ENCODE results near the gene ARHGEF19.
A peak's percentile ranks its signal among the peaks of the same experiment; 100 is the strongest.

ARHGEF19 gene

DNA sequence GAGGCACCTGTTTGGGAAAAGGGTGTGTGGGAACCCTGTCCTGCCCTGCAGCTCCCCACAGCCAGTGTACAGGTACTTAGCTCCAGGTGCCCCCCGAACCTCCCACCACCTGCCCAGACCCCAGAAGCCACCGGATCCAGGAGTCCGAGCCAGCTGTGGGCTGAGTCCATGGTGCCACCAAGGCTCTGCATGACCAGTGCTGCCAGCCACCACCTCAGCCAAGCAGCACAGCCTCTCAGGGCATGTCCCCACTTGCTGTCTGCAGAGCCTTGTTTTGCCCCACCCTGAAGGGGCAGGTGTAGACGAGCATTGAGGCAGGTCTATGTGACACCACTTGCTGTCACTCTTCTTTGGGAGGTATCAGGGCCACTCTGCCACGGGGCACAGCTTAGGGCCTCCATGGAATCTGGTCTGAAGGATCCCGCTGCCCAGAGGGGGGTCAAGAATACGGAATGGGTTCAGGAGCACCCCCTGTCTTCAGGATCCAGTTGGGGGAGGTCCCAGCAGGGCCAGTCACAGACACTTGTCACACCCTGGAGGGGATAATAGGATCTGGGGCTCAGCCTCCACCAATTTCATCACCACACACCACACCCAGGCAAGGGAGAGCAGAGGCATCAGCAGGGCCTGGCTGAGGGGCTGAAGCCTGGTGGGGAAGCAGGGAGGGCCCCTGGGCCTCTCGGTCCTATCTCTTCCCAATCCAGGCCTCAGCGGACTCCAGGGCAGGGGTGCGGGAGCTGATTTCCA is 27.7 kb downstream of the ARHGEF19 start:
- Histone ChIP-seq H3K27me3 (ENCODE audit: insufficient read depth, low read length) (no peaks in the 10 kb centered on the region), H2AFZ (ENCODE audit: low read depth, low read length) (no peak overlapping the region), H3K4me1 (ENCODE audit: insufficient read depth, low read length) (peaks cover 10% of the 10 kb centered on the region), H3K36me3 (ENCODE audit: insufficient read depth, low read length) (no peaks in the 10 kb centered on the region), H3K4me3 (ENCODE audit: low read length) (no peak overlapping the region), H3K9me3 (ENCODE audit: low read length) (no peaks in the 10 kb centered on the region)

DNA sequence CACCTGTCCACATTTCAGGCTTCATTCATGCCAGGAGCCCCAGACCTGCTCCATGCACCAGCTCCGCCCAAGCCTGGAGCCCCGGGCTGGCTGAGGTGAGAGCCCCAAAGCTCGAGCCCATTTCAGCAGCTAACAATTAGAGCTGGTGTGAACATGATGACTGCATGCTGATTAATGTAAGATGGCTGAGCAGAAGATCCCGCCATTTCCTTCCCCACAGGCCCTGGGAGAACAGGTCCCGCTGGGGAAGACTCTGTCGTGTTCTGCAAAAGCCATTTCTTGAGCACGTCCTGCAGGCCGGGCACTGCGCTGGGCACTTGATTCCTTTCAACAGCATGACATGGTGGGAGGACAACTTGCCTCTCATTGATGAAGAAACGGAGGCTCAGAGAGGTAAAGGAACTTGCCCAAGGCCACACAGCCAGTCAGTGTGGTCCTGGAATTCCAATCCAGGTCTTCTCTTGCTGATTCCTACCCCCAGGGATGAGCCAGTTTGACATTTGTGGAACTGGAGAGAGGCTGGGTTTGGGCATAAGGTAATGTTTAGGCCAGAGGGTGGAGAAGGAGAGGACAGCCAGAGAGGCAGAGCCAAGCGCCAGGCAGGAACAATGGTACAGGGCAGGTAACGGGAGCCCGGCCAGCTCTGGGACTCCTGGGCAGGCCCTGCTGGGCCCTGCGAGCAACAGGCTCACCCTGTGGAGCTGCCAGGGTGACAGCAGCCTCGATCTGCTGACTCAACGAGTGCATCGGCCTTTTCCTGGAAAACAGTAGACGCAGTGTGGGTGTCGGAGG is 28.5 kb downstream of the ARHGEF19 start:
- no peaks in the 10 kb centered on the region for H3K36me3 ChIP-seq (ENCODE audit: insufficient read depth, low read length)
- H2AFZ ChIP-seq (ENCODE audit: low read depth, low read length) = no peak overlapping the region
- H3K4me3 ChIP-seq (ENCODE audit: low read length) = no peak overlapping the region
- no peaks in the 10 kb centered on the region for H3K9me3 ChIP-seq (ENCODE audit: low read length)
- H3K27me3 ChIP-seq (ENCODE audit: insufficient read depth, low read length) = no peaks in the 10 kb centered on the region
- H3K4me1 ChIP-seq (ENCODE audit: insufficient read depth, low read length) = peaks cover 10% of the 10 kb centered on the region

DNA sequence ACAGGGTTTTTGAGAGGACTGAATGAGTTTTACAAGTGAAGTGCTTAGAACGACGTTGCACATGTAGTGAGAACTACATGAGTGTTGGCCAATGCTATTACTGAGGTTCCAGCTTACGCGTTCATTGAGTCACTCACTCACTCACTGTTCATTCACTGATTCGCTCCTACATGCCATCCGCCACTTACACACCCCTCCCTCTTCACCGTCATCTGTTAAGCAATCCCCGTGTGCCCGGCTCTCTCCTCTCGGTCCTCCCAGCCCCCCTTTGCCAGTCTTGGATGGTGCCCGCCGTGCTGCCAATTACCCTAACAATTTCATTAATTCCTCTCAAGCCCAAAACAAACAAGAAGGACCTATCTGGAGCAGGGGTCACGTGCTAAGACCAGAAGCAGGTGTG is 29.3 kb downstream of the ARHGEF19 start:
- H2AFZ ChIP-seq (ENCODE audit: low read depth, low read length) = no peak overlapping the region
- H3K27me3 ChIP-seq (ENCODE audit: insufficient read depth, low read length) = no peaks in the 10 kb centered on the region
- no peaks in the 10 kb centered on the region for H3K36me3 ChIP-seq (ENCODE audit: insufficient read depth, low read length)
- peaks cover 10% of the 10 kb centered on the region for H3K4me1 ChIP-seq (ENCODE audit: insufficient read depth, low read length)
- H3K9me3 ChIP-seq (ENCODE audit: low read length) = no peaks in the 10 kb centered on the region
- no peak overlapping the region for H3K4me3 ChIP-seq (ENCODE audit: low read length)

DNA sequence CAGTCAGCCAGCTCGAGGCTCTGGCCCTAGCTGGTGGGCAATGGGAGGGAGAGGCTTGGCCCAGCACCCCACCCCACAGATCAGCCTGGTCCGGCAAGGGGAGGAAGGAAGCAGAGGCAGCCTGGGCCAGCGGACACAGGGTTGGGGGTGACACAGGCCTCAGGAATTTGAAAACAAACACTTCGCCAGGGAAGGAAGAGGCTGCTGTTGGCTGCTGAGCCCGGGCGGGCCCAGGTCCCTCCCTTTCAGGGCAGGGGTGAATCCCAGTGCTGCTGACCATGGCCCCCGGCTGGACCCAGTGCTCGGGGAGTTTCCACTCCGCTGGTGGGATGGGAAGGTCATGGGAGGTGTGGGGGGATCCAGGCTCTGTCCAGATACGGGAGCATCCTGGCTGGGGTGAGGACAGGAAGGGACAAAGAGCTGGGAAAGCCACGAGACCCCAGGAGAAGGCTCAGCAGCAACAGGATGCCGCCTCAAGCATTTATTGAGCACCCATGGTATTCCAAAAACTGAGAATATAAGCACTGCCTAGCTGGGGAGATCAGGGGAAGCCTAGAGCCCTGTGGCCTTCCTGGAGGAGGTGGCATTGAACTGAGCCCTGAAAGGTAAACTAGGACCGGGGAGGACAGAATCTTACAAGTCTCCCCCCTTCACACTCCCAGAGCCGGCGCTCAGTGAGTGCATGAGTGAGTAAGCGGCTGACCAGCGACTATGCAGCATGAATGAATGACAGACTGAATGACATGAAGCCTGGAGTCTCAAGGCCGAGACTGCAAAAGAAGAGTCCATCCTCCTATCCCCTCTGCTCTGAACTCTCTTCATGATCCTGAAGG is 30.3 kb downstream of the ARHGEF19 start:
- Histone ChIP-seq H3K36me3 (ENCODE audit: insufficient read depth, low read length) (no peaks in the 10 kb centered on the region), H3K27me3 (ENCODE audit: insufficient read depth, low read length) (no peaks in the 10 kb centered on the region), H3K9me3 (ENCODE audit: low read length) (no peaks in the 10 kb centered on the region), H2AFZ (ENCODE audit: low read depth, low read length) (peak overlapping the region; percentile 52), H3K4me3 (ENCODE audit: low read length) (no peak overlapping the region), H3K4me1 (ENCODE audit: insufficient read depth, low read length) (peaks cover 10% of the 10 kb centered on the region)

DNA sequence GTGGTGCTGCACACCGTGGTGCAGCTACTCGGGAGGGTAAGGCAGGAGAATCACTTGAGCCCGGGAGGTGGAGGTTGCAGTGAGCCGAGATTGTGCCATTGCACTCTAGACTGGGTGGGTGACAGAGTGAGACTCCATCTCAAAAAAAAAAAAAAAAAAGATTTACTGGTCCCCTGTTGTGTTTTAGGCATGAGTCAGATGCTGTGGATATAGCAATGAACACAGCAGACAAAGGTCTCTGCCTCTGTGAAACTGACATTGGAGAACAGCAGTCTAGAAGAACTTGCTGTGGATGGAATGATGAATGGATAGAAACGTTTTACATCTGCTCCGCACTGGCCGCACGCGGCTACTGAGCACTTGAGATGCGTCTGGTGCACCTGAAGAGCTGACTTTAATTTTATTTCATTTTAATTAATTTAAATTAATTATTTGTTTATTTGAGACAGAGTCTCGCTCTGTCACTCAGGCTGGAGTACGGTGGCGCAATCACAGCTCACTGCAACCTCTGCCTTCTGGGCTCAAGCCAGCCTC is 32.1 kb downstream of the ARHGEF19 start:
- Histone ChIP-seq H3K36me3 (ENCODE audit: insufficient read depth, low read length) (no peaks in the 10 kb centered on the region), H3K4me3 (ENCODE audit: low read length) (no peak overlapping the region), H3K4me1 (ENCODE audit: insufficient read depth, low read length) (peaks cover 23% of the 10 kb centered on the region), H3K9me3 (ENCODE audit: low read length) (no peaks in the 10 kb centered on the region), H2AFZ (ENCODE audit: low read depth, low read length) (no peak overlapping the region), H3K27me3 (ENCODE audit: insufficient read depth, low read length) (no peaks in the 10 kb centered on the region)

DNA sequence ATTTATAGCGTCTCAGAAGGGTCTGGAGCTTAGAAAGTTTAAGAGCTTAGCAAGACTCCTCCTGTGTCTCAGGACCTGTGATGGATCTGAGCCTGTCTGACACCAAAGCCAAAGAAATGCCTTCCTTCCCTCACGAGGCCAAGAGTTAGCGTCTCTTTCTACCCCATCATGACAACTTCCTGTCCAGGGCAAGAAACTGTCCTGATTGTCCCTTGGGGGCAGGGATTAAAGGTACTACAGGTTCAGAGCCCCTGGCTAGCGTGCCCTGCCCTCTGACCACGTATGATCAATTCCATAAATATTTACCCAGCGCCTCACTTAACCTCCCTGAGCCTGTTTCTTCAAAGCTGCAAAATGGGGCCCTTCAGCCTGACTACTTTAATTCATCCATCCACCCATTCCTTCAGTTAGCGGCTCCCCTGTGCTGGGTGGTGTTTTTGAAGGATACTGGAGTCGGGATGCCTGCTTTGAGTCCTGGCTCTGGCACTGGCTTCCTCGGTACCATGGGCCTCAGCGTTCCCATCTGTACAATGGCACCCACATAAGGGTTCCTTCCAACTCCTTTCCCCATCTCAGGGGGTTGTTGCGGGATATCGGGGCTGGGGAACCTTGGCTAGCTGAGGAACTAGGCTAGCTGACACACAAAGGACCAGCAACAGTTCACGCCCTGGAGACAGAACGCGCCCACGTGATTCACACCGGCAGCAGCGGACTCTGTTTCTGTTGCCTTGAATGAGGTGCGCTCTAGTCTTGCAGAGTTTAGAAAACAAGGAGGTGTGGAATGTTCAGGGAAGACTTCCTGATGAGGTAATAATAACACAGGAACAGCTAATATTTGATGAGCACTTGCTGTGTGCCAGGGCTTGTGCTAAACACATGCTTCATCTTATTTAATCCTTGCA is 33.6 kb downstream of the ARHGEF19 start:
- Histone ChIP-seq H2AFZ (ENCODE audit: low read depth, low read length) (no peak overlapping the region), H3K4me3 (ENCODE audit: low read length) (no peak overlapping the region), H3K4me1 (ENCODE audit: insufficient read depth, low read length) (peaks cover 36% of the 10 kb centered on the region), H3K27me3 (ENCODE audit: insufficient read depth, low read length) (no peaks in the 10 kb centered on the region), H3K9me3 (ENCODE audit: low read length) (no peaks in the 10 kb centered on the region), H3K36me3 (ENCODE audit: insufficient read depth, low read length) (no peaks in the 10 kb centered on the region)

DNA sequence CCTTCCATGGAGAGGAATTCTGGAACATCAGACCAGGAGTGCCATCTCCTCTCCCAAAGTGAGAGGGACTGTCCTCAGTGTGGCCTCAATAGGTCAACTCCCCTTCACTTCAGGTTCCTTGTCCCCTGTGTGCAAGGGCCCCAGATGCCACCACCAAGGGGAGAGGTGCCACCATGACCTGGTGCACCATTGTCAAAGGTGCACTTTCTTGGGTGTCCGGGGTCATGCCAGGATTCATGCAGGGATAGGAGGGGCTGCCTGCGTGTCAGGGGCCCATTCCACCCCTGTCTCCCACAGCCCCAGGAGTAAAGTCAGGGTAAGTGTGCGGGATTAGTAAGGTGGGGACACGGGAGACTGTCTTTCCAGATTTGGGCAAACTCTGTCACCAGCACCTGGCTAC is 35.1 kb downstream of the ARHGEF19 start:
- Histone ChIP-seq H3K9me3 (ENCODE audit: low read length) (no peaks in the 10 kb centered on the region), H3K4me3 (ENCODE audit: low read length) (no peak overlapping the region), H2AFZ (ENCODE audit: low read depth, low read length) (no peak overlapping the region), H3K27me3 (ENCODE audit: insufficient read depth, low read length) (no peaks in the 10 kb centered on the region), H3K4me1 (ENCODE audit: insufficient read depth, low read length) (peaks cover 41% of the 10 kb centered on the region), H3K36me3 (ENCODE audit: insufficient read depth, low read length) (no peaks in the 10 kb centered on the region)

DNA sequence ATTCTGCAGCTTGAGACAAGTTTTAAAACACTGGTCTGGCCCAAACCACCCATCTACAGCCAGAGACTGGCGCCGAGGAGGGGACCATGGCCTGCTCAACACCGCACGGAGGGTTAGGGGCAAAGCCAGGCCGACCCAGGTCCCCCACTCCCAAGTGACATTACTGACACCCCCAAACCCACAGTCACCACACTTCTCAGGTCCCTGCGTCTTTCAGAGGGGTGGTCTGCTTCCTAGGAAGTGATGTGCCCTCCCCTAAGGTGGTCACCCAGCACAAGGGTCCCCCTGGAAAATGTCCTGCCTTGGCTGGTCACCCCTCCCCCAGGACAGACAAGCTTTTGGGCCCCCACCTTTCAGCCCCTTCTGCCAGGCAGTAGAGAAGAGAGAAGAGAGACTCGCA is 35.8 kb downstream of the ARHGEF19 start:
- Histone ChIP-seq H3K4me3 (ENCODE audit: low read length) (no peak overlapping the region), H3K27me3 (ENCODE audit: insufficient read depth, low read length) (no peaks in the 10 kb centered on the region), H3K9me3 (ENCODE audit: low read length) (no peaks in the 10 kb centered on the region), H3K4me1 (ENCODE audit: insufficient read depth, low read length) (peaks cover 35% of the 10 kb centered on the region), H3K36me3 (ENCODE audit: insufficient read depth, low read length) (no peaks in the 10 kb centered on the region), H2AFZ (ENCODE audit: low read depth, low read length) (no peak overlapping the region)

DNA sequence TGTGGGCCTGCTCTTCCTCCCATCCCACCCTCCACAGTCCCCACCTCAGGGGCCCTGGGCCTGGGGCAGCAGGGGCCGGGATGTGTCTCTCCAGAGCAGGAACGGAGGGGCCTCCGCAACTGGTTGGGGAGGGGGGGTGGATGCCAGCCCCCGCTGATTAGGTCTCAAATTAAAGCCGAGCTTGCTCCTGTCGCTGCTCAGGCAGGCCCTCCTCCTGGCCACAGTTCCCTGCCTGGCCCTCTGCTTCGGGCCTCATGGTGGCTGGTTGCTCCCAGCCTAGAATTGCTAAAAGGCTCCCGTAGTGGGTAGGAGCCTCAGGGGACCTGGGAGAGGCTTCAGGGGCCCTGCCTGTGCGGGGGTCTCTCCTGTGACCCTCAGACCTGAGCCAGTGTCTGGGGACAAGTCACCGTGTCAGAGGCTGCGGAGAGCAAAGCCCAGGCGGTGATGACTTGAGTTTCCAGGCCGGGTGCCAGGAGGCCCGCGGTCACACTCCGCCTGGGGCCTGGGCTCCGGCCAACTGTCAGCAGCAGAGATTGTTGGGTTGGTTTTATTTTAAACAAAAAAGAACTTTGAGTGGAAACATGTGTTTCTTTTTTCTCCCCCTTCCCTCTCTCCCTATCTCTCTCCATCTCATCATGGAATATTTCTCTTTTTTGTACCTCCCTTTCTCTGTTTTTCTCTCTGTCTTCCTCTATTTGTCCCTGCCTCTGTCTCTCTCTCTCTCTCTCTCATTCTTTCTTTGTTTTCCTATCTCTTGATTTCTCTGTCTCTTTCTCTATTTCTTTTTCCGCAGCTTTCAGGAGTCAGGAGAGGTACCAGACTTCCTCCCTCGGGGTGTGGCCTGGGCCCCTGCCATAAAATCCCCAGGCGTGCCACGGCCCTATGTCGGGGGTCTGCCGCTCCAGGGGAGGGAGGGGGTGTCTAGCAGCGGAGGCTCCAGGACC is 36.6 kb downstream of the ARHGEF19 start:
- no peak overlapping the region for H3K4me3 ChIP-seq (ENCODE audit: low read length)
- peaks cover 32% of the 10 kb centered on the region for H3K4me1 ChIP-seq (ENCODE audit: insufficient read depth, low read length)
- H2AFZ ChIP-seq (ENCODE audit: low read depth, low read length) = peak overlapping the region; percentile 8
- H3K9me3 ChIP-seq (ENCODE audit: low read length) = no peaks in the 10 kb centered on the region
- H3K36me3 ChIP-seq (ENCODE audit: insufficient read depth, low read length) = no peaks in the 10 kb centered on the region
- H3K27me3 ChIP-seq (ENCODE audit: insufficient read depth, low read length) = no peaks in the 10 kb centered on the region

DNA sequence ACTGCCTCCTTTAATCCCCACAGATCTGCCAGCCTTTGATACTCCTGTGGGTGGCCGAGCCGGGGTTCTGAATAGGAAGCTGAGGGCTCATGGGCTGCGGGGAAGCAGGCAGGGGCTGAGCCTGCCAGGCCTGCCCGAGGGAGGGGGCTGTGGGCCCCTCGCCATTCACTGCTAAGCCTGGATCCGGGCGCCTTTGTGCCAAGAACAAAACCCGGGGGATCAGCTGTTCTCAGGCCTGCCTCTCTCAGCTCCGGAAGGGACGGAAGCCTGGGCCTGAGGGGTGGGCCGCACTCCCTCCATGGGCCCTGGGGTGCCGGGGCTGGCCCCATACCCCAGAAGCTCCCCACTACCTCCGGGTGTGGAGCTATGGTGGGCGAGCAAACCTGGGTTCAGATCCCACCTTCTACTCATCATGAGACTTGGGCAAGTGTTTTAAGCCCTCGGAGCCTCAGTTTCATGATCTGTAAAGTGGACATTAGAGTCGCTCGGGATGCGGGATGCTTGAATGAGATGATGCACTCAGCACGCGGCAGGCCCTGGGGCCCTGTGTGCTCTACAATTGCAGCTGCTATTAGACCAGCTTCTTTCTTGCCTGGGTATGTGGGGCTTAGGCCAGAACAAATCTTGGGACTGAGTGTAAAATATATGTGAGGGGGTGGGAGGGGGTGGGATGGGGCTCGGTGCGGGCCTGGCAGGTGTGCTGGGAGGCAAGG is 37.4 kb downstream of the ARHGEF19 start:
- peaks cover 32% of the 10 kb centered on the region for H3K4me1 ChIP-seq (ENCODE audit: insufficient read depth, low read length)
- no peaks in the 10 kb centered on the region for H3K9me3 ChIP-seq (ENCODE audit: low read length)
- H2AFZ ChIP-seq (ENCODE audit: low read depth, low read length) = no peak overlapping the region
- H3K27me3 ChIP-seq (ENCODE audit: insufficient read depth, low read length) = no peaks in the 10 kb centered on the region
- H3K36me3 ChIP-seq (ENCODE audit: insufficient read depth, low read length) = no peaks in the 10 kb centered on the region
- no peak overlapping the region for H3K4me3 ChIP-seq (ENCODE audit: low read length)

DNA sequence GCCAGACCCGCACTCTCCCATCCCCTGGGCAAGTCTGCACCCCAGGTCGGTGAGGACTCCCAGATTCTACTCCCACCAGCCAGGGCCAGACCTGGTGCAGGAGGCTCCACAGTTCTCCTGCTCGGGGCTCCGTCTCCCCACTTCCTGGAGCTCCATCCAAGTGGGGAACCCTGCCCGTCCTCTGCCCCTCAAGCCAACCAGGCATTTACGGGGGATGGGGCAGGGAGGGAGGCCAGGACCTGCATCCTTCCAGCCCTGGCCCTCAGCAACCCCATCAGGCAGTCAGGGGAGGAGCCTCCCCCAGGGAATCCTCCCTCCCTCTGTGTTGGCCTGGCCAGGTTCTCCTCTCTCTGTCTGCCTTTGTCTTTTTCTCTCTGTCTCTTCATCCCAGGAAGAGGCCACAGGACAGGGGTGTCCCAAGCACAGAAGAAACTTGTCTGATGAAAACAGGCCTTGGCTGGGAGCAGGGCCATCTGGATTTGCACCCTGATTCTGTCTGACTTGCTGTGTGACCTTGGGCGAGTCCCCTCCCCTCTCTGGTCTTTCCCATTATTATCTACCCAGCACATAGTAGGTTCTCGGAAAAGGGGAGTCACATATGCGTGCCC is 38.1 kb downstream of the ARHGEF19 start:
- Histone ChIP-seq H3K36me3 (ENCODE audit: insufficient read depth, low read length) (no peaks in the 10 kb centered on the region), H2AFZ (ENCODE audit: low read depth, low read length) (no peak overlapping the region), H3K9me3 (ENCODE audit: low read length) (no peaks in the 10 kb centered on the region), H3K27me3 (ENCODE audit: insufficient read depth, low read length) (no peaks in the 10 kb centered on the region), H3K4me3 (ENCODE audit: low read length) (no peak overlapping the region), H3K4me1 (ENCODE audit: insufficient read depth, low read length) (peaks cover 32% of the 10 kb centered on the region)
